Neural progenitor cell (in vitro differentiated cells): ENCODE results near the gene IL33. TPM values are rescaled to one million over a fixed set of nuclear protein-coding genes. Genes with fewer than 3 reads are reported as not detected.

Experiments
- DNase-seq: peaks from one replicate; pipeline ENCODE4 v3.0.0-alpha.2; 2016; ENCODE audit warnings: low spot score
- H2AFZ ChIP-seq: fragments of 200-600 bp; sonication (generic); replicated peaks from 2 replicates; pipeline ENCODE4 v1.6.1; 2016; ENCODE audit warnings: antibody characterized with exemption
- H3F3A ChIP-seq: fragments of 200-600 bp; sonication (generic); 2 replicates; pipeline ENCODE4 v1.6.1; 2016; ENCODE audit warnings: antibody characterized with exemption, low read depth
- H3K27ac ChIP-seq: fragments of 200-600 bp; sonication (generic); 2 replicates; pipeline ENCODE4 v1.5.1; 2016; ENCODE audit warnings: mild to moderate bottlenecking
- H3K27me3 ChIP-seq: fragments of 200-600 bp; sonication (generic); 2 replicates; pipeline ENCODE4 v1.6.1; 2016; ENCODE audit warnings: mild to moderate bottlenecking, moderate library complexity
- H3K36me3 ChIP-seq: fragments of 200-600 bp; sonication (generic); 2 replicates; pipeline ENCODE4 v1.5.1; 2016
- H3K4me1 ChIP-seq: fragments of 200-600 bp; sonication (generic); 2 replicates; pipeline ENCODE4 v1.6.1; 2016; ENCODE audit warnings: mixed run types
- H3K4me2 ChIP-seq: fragments of 200-600 bp; sonication (generic); 2 replicates; pipeline ENCODE4 v1.6.1; 2016
- H3K4me3 ChIP-seq: fragments of 200-600 bp; sonication (generic); 2 replicates; pipeline ENCODE4 v1.5.1; 2016
- H3K79me2 ChIP-seq: fragments of 200-600 bp; sonication (generic); 2 replicates; pipeline ENCODE4 v1.6.1; 2016; ENCODE audit warnings: low read depth
- H3K9ac ChIP-seq: fragments of 200-600 bp; sonication (generic); 2 replicates; pipeline ENCODE4 v1.6.1; 2016
- H3K9me3 ChIP-seq: fragments of 200-600 bp; sonication (generic); 2 replicates; pipeline ENCODE4 v1.5.1; 2016; ENCODE audit warnings: low read depth
- H4K20me1 ChIP-seq: fragments of 200-600 bp; sonication (generic); 2 replicates; pipeline ENCODE4 v1.6.1; 2016; ENCODE audit warnings: low read depth
- H3K27ac Mint-ChIP-seq: 3 replicates; pipeline ENCODE4 v1.8.0; 2021; ENCODE audit warnings: mixed read lengths
- H3K27me3 Mint-ChIP-seq: 2 replicates; pipeline ENCODE4 v1.8.0; 2022; ENCODE audit warnings: low read depth, mild to moderate bottlenecking, inconsistent platforms, moderate library complexity, mixed read lengths; ENCODE audit not compliant: insufficient read depth
- H3K36me3 Mint-ChIP-seq: 3 replicates; pipeline ENCODE4 v1.8.0; 2021; ENCODE audit warnings: mixed read lengths
- H3K4me1 Mint-ChIP-seq: 3 replicates; pipeline ENCODE4 v1.8.0; 2021; ENCODE audit warnings: mixed read lengths
- H3K4me3 Mint-ChIP-seq: 3 replicates; pipeline ENCODE4 v1.8.0; 2021; ENCODE audit warnings: mild to moderate bottlenecking, moderate library complexity, mixed read lengths
- H3K9me3 Mint-ChIP-seq: 3 replicates; pipeline ENCODE4 v1.8.0; 2020; ENCODE audit warnings: mixed read lengths
- EZH2 ChIP-seq: fragments of 200-600 bp; sonication (generic); IDR thresholded peaks from 2 replicates; pipeline ENCODE4 v1.6.1; 2017; ENCODE audit warnings: antibody characterized with exemption, mild to moderate bottlenecking, moderate library complexity
- EZH2phosphoT487 ChIP-seq: fragments of 200-600 bp; sonication (generic); IDR thresholded peaks from 2 replicates; pipeline ENCODE4 v1.6.1; 2017; ENCODE audit warnings: antibody characterized with exemption
- total RNA-seq: library from RNA; depleted of rRNA; stranded (reverse); fragments of >200 nt; gene quantifications from 2 replicates; pipeline ENCODE4 v1.2.3, GENCODE V29; 2015; ENCODE audit warnings: low replicate concordance
- TF ChIP-seq, protein P1 (sequence below): fragments of 200-600 bp; sonication (generic); IDR thresholded peaks from 2 replicates; pipeline ENCODE4 v1.5.1; 2017; ENCODE audit warnings: antibody characterized with exemption, mild to moderate bottlenecking

IL33 gene
- total RNA-seq, 1 donor from 2014 or later, result not detected

DNA sequence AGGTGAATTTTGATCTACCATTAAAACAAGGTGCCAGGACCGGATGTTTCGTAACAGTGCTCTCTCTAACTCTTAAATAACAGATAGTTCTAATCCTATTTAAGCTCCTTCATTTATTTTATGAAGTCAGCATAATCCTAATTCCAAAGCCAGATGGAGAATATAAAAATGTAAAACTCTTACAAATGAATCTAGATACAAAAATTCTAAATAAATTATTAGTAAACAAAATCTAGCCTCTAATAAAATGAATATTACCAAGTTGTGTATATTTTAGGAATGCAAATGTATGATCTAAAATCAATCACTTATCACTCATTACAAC is 32.4 kb upstream of the IL33 start:
- Histone ChIP-seq H3K4me1 (no peaks in the 10 kb centered on the region), H3K4me2 (peak overlapping the region; percentile 13), H3K79me2 (no peaks in the 10 kb centered on the region), H3K27me3 (no peaks in the 10 kb centered on the region), H3K27ac (no peak overlapping the region), H3F3A (no peaks in the 10 kb centered on the region), H4K20me1 (no peaks in the 10 kb centered on the region), H2AFZ (peak overlapping the region; percentile 63), H3K9me3 (no peaks in the 10 kb centered on the region), H3K4me3 (no peak overlapping the region), H3K36me3 (no peaks in the 10 kb centered on the region), H3K9ac (no peak overlapping the region)
- no peaks in the 10 kb centered on the region for H3K9me3 Mint-ChIP-seq
- no peaks in the 10 kb centered on the region for H3K36me3 Mint-ChIP-seq
- peaks cover 4% of the 10 kb centered on the region for H3K27me3 Mint-ChIP-seq
- H3K27ac Mint-ChIP-seq, result no peak overlapping the region
- no peak for DNase-seq
- H3K4me1 Mint-ChIP-seq, result peaks cover 5% of the 10 kb centered on the region
- no peak for TF ChIP-seq EZH2
- TF ChIP-seq, protein P1, sequence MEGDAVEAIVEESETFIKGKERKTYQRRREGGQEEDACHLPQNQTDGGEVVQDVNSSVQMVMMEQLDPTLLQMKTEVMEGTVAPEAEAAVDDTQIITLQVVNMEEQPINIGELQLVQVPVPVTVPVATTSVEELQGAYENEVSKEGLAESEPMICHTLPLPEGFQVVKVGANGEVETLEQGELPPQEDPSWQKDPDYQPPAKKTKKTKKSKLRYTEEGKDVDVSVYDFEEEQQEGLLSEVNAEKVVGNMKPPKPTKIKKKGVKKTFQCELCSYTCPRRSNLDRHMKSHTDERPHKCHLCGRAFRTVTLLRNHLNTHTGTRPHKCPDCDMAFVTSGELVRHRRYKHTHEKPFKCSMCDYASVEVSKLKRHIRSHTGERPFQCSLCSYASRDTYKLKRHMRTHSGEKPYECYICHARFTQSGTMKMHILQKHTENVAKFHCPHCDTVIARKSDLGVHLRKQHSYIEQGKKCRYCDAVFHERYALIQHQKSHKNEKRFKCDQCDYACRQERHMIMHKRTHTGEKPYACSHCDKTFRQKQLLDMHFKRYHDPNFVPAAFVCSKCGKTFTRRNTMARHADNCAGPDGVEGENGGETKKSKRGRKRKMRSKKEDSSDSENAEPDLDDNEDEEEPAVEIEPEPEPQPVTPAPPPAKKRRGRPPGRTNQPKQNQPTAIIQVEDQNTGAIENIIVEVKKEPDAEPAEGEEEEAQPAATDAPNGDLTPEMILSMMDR, result no peak
- TF ChIP-seq EZH2phosphoT487, result no peak
- H3K4me3 Mint-ChIP-seq, result no peak overlapping the region

DNA sequence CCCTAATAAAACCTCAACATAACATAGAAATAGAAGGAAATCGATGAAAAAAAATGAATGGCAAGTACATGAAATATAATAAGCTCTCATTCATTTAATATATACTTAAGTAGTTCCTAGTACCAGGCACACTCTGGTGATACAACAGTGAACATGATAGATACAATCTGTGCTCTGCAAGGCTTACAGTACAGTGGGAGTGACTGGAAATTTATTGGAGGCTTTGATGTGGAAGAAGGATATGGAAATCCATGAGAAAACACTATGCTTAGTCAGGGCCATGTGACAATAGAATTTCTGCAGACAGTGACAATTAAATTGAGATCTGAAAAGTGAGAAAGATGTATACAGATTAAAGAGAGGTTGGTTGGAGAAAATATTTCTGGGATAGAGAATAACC is 32.0 kb upstream of the IL33 start:
- H3K79me2 ChIP-seq, result no peaks in the 10 kb centered on the region
- no peak overlapping the region for H2AFZ ChIP-seq
- no peak for DNase-seq
- H4K20me1 ChIP-seq, result no peaks in the 10 kb centered on the region
- Mint-ChIP-seq H3K9me3 (no peaks in the 10 kb centered on the region), H3K4me1 (peaks cover 5% of the 10 kb centered on the region), H3K4me3 (no peak overlapping the region), H3K27me3 (peaks cover 4% of the 10 kb centered on the region), H3K36me3 (no peaks in the 10 kb centered on the region), H3K27ac (no peak overlapping the region)
- no peaks in the 10 kb centered on the region for H3F3A ChIP-seq
- no peak overlapping the region for H3K27ac ChIP-seq
- no peaks in the 10 kb centered on the region for H3K27me3 ChIP-seq
- H3K4me3 ChIP-seq, result no peak overlapping the region
- no peaks in the 10 kb centered on the region for H3K4me1 ChIP-seq
- no peaks in the 10 kb centered on the region for H3K36me3 ChIP-seq
- no peak overlapping the region for H3K4me2 ChIP-seq
- TF ChIP-seq EZH2phosphoT487 (no peak), EZH2 (no peak)
- TF ChIP-seq, protein P1, result no peak
- no peak overlapping the region for H3K9ac ChIP-seq
- no peaks in the 10 kb centered on the region for H3K9me3 ChIP-seq

DNA sequence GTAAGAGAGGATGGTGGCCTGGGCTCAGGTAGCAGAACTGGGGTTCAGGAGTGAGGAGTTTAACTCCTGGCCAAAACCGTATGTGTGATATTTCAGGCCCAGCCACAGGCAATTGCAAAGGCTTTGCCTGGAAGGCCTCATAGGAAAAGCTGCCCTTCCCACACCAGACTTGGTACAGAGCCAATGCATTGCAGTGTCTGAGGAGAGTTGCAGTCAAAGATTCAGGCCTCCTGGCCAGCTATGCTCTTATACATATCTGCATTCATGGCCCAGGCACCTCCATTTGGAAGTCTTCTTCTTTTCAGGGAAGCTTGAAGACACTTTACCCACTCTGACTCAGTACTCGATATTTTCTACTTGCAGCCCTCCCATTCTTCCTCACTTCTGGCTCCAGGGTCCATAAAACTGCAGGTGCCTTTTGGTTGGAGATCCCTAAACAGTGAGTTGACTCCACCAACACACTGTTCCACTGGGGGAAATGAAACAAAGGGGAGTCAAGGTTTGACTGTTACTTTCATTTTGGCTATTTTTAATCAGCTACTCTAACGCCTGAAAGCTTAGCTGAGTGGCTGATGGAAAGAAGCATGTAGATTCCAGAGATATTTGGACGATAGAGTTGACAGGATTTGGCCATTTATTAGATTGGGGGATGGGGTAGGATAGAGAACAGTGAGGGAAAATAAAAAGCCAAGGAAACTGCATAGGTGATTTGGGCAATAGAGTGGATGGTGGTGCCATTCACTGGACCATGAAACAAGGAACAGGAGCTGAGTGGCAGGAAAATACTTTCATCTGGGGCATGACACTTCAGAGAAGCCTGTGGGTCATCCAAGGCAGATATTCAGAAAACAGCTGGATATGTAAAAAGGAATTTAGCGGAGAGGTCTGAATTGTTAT is 30.6 kb upstream of the IL33 start:
- Mint-ChIP-seq H3K27me3 (peaks cover 4% of the 10 kb centered on the region), H3K27ac (no peak overlapping the region), H3K36me3 (no peaks in the 10 kb centered on the region), H3K4me3 (no peak overlapping the region), H3K4me1 (peaks cover 5% of the 10 kb centered on the region), H3K9me3 (no peaks in the 10 kb centered on the region)
- no peak overlapping the region for H3K27ac ChIP-seq
- no peak overlapping the region for H3K4me3 ChIP-seq
- H2AFZ ChIP-seq, result peak overlapping the region; percentile 42
- no peaks in the 10 kb centered on the region for H3K27me3 ChIP-seq
- no peaks in the 10 kb centered on the region for H4K20me1 ChIP-seq
- no peaks in the 10 kb centered on the region for H3K79me2 ChIP-seq
- no peak overlapping the region for H3K4me2 ChIP-seq
- H3F3A ChIP-seq, result no peaks in the 10 kb centered on the region
- TF ChIP-seq EZH2, result no peak
- no peak for TF ChIP-seq EZH2phosphoT487
- TF ChIP-seq, protein P1, result no peak
- H3K36me3 ChIP-seq, result no peaks in the 10 kb centered on the region
- DNase-seq, result no peak
- H3K9ac ChIP-seq, result no peak overlapping the region
- no peaks in the 10 kb centered on the region for H3K4me1 ChIP-seq
- H3K9me3 ChIP-seq, result no peaks in the 10 kb centered on the region
